Trophoblast cell (in vitro differentiated cells and primary cell): ENCODE measurements around the gene MPDU1.

Source experiments
- DNase-seq, 2 donors: peaks; one replicate each; pipeline ENCODE4 v3.0.0-alpha.2; 2016
- H2AFZ ChIP-seq: 2 replicates; pipeline ENCODE4 v1.6.1; 2013; ENCODE audit warnings: low read length, moderate library complexity, mild to moderate bottlenecking; ENCODE audit not compliant: insufficient read depth, poor library complexity
- H2AK5ac ChIP-seq: 2 replicates; pipeline ENCODE4 v1.6.1; 2013; ENCODE audit warnings: mild to moderate bottlenecking, low read length
- H2BK120ac ChIP-seq: 2 replicates; pipeline ENCODE4 v1.6.1; 2013; ENCODE audit warnings: low read length, mild to moderate bottlenecking, moderate library complexity; ENCODE audit not compliant: insufficient read depth, poor library complexity
- H2BK12ac ChIP-seq: 2 replicates; pipeline ENCODE4 v1.6.1; 2013; ENCODE audit warnings: mild to moderate bottlenecking, low read length, moderate library complexity
- H2BK5ac ChIP-seq: 2 replicates; pipeline ENCODE4 v1.6.1; 2013; ENCODE audit warnings: low read length, low read depth, moderate library complexity, mild to moderate bottlenecking; ENCODE audit not compliant: poor library complexity
- H3K14ac ChIP-seq: 2 replicates; pipeline ENCODE4 v1.6.1; 2013; ENCODE audit warnings: mild to moderate bottlenecking, low read length
- H3K18ac ChIP-seq: 2 replicates; pipeline ENCODE4 v1.6.1; 2013; ENCODE audit warnings: mild to moderate bottlenecking, low read length
- H3K23ac ChIP-seq: 2 replicates; pipeline ENCODE4 v1.6.1; 2013; ENCODE audit warnings: low read length
- H3K27ac ChIP-seq: 2 replicates; pipeline ENCODE4 v1.5.1; 2013; ENCODE audit warnings: low read depth, mild to moderate bottlenecking, inconsistent platforms, low read length, moderate library complexity
- H3K27me3 ChIP-seq: 2 replicates; pipeline ENCODE4 v1.6.1; 2013; ENCODE audit warnings: inconsistent platforms, mild to moderate bottlenecking, low read length, moderate library complexity; ENCODE audit not compliant: insufficient read depth
- H3K36me3 ChIP-seq, 2 experiments: 1 replicate in 1 of 2; 2 replicates in 1 of 2; pipeline ENCODE4 v1.6.1; 2013; ENCODE audit warnings: low read length in 2 of 2, mild to moderate bottlenecking in 2 of 2, moderate library complexity in 1 of 2; ENCODE audit not compliant: insufficient read depth in 2 of 2, control insufficient read depth in 1 of 2
- H3K4ac ChIP-seq: 2 replicates; pipeline ENCODE4 v1.6.1; 2013; ENCODE audit warnings: low read depth, mild to moderate bottlenecking, low read length, moderate library complexity
- H3K4me1 ChIP-seq, 2 experiments: 1 replicate in 1 of 2; 2 replicates in 1 of 2; pipeline ENCODE4 v1.6.1; 2013; ENCODE audit warnings: low read length in 2 of 2, mild to moderate bottlenecking in 2 of 2, moderate library complexity in 1 of 2; ENCODE audit not compliant: insufficient read depth in 2 of 2, control insufficient read depth in 1 of 2
- H3K4me2 ChIP-seq: 2 replicates; pipeline ENCODE4 v1.6.1; 2013; ENCODE audit warnings: inconsistent platforms, mild to moderate bottlenecking, low read length, moderate library complexity
- H3K4me3 ChIP-seq: 2 replicates; pipeline ENCODE4 v1.5.1; 2013; ENCODE audit warnings: mild to moderate bottlenecking, low read depth, low read length, inconsistent platforms
- H3K79me1 ChIP-seq: one replicate; pipeline ENCODE4 v1.6.1; 2013; ENCODE audit warnings: low read length
- H3K79me2 ChIP-seq: 2 replicates; pipeline ENCODE4 v1.6.1; 2013; ENCODE audit warnings: low read length, mild to moderate bottlenecking; ENCODE audit not compliant: control insufficient read depth, insufficient read depth, poor library complexity
- H3K9ac ChIP-seq: 2 replicates; pipeline ENCODE4 v1.6.1; 2013; ENCODE audit warnings: mild to moderate bottlenecking, low read length
- H3K9me3 ChIP-seq: 2 replicates; pipeline ENCODE4 v1.6.1; 2013; ENCODE audit warnings: low read depth, mild to moderate bottlenecking, control low read depth, inconsistent platforms, low read length; ENCODE audit not compliant: insufficient read depth
- H4K12ac ChIP-seq: 2 replicates; pipeline ENCODE4 v1.6.1; 2013; ENCODE audit warnings: low read depth, mild to moderate bottlenecking, low read length, moderate library complexity
- H4K8ac ChIP-seq: 2 replicates; pipeline ENCODE4 v1.6.1; 2013; ENCODE audit warnings: low read depth, mild to moderate bottlenecking, low read length, moderate library complexity
- H4K91ac ChIP-seq: one replicate; pipeline ENCODE4 v1.6.1; 2013; ENCODE audit warnings: low read depth, mild to moderate bottlenecking, low read length, moderate library complexity
- WGBS: extraction: QIAGEN DNeasy Blood & Tissue Kit; methylation state at CpG from one replicate; pipeline ENCODE4 v1.1.7; 2013; ENCODE audit warnings: missing lambda C conversion rate; ENCODE audit not compliant: insufficient read length, insufficient coverage; ENCODE audit errors: extremely low coverage; 5-methylcytosine and 5-hydroxymethylcytosine counted together

The MPDU1 gene

GRCh38 chr17:7556627-7557026, 27.0 kb upstream of the MPDU1 start:
- peaks cover 6% of the 10 kb centered on the region for H3K79me1 ChIP-seq
- no peak overlapping the region for H4K8ac ChIP-seq
- H3K4me1 ChIP-seq: peaks cover 4 to 7% of the 10 kb centered on the region in 2 experiments
- H2BK12ac ChIP-seq: no peak overlapping the region
- H2BK120ac ChIP-seq: no peak overlapping the region
- H3K4ac ChIP-seq: no peak overlapping the region
- WGBS: no CpG with 5 or more reads among the region's 12 CpGs
- peaks cover 3% of the 10 kb centered on the region for H3K79me2 ChIP-seq
- no peak for DNase-seq
- no peak overlapping the region for H4K91ac ChIP-seq
- H2AFZ ChIP-seq: no peak overlapping the region
- H3K14ac ChIP-seq: no peak overlapping the region
- no peak overlapping the region for H3K4me3 ChIP-seq
- H2AK5ac ChIP-seq: no peak overlapping the region
- no peak overlapping the region for H3K23ac ChIP-seq
- no peak overlapping the region for H2BK5ac ChIP-seq
- no peaks in the 10 kb centered on the region for H3K36me3 ChIP-seq
- H3K18ac ChIP-seq: no peak overlapping the region
- no peaks in the 10 kb centered on the region for H3K9me3 ChIP-seq
- no peaks in the 10 kb centered on the region for H3K27me3 ChIP-seq
- no peak overlapping the region for H3K9ac ChIP-seq
- no peak overlapping the region for H3K27ac ChIP-seq
- H3K4me2 ChIP-seq: no peak overlapping the region
- H4K12ac ChIP-seq: no peak overlapping the region

GRCh38 chr17:7557147-7557764, 26.4 kb upstream of the MPDU1 start:
- no peak overlapping the region for H3K4me2 ChIP-seq
- H3K9ac ChIP-seq: no peak overlapping the region
- H2AFZ ChIP-seq: no peak overlapping the region
- no peak overlapping the region for H2BK12ac ChIP-seq
- no peaks in the 10 kb centered on the region for H3K27me3 ChIP-seq
- no peak for DNase-seq
- H3K14ac ChIP-seq: no peak overlapping the region
- H3K23ac ChIP-seq: no peak overlapping the region
- H3K4me3 ChIP-seq: no peak overlapping the region
- no peak overlapping the region for H4K91ac ChIP-seq
- H3K79me2 ChIP-seq: peaks cover 8% of the 10 kb centered on the region
- WGBS: 100% methylated on average over 1 of the region's 19 CpGs
- no peak overlapping the region for H3K27ac ChIP-seq
- no peak overlapping the region for H2AK5ac ChIP-seq
- H3K9me3 ChIP-seq: no peaks in the 10 kb centered on the region
- H3K4ac ChIP-seq: no peak overlapping the region
- peaks cover 11% of the 10 kb centered on the region for H3K79me1 ChIP-seq
- no peak overlapping the region for H4K12ac ChIP-seq
- no peak overlapping the region for H2BK5ac ChIP-seq
- H2BK120ac ChIP-seq: no peak overlapping the region
- H3K36me3 ChIP-seq: no peaks in the 10 kb centered on the region
- no peak overlapping the region for H4K8ac ChIP-seq
- H3K4me1 ChIP-seq: peaks cover 4 to 7% of the 10 kb centered on the region in 2 experiments
- no peak overlapping the region for H3K18ac ChIP-seq

GRCh38 chr17:7557775-7558543, 25.7 kb upstream of the MPDU1 start:
- no CpG with 5 or more reads among the region's 21 CpGs for WGBS

GRCh38 chr17:7558544-7559319, 24.9 kb upstream of the MPDU1 start, which contains the start of gene TNFSF13:
TSS of gene TNFSF13 (plus strand) at chr17:7558750. CDS start at chr17:7559040, 290 bp downstream.
- Histone ChIP-seq H4K12ac (peak within 1 kb of the TSS; percentile 22), H4K8ac (peak within 1 kb of the TSS; percentile 70), H3K79me2 (peaks cover 11% of the 10 kb centered on the region), H2BK12ac (no peak within 1 kb of the TSS), H3K27ac (no peak within 1 kb of the TSS), H2AFZ (peak within 1 kb of the TSS; percentile 57), H2BK5ac (no peak within 1 kb of the TSS), H3K4ac (peak within 1 kb of the TSS; percentile 12), H3K23ac (no peak within 1 kb of the TSS), H3K27me3 (no peaks in the 10 kb centered on the region), H2BK120ac (no peak within 1 kb of the TSS), H3K4me2 (peak within 1 kb of the TSS; percentile 41), H3K14ac (peak within 1 kb of the TSS; percentile 20), H3K9me3 (no peaks in the 10 kb centered on the region), H3K4me3 (no peak within 1 kb of the TSS), H3K9ac (peak within 1 kb of the TSS; percentile 8), H3K4me1 (peaks cover 4 to 12% of the 10 kb centered on the region in 2 experiments), H3K79me1 (peaks cover 11% of the 10 kb centered on the region), H2AK5ac (peak within 1 kb of the TSS; percentile 48), H3K18ac (no peak within 1 kb of the TSS), H3K36me3 (peaks cover 4 to 8% of the 10 kb centered on the region in 2 experiments), H4K91ac (peak within 1 kb of the TSS; percentile 65)
- no CpG with 5 or more reads among the region's 16 CpGs for WGBS
- no peak for DNase-seq

More at GRCh38 chr17:7557775-7558543, 25.7 kb upstream of the MPDU1 start:
- H3K9ac ChIP-seq: peak overlapping the region; percentile 8
- no peak overlapping the region for H2BK5ac ChIP-seq
- H2BK12ac ChIP-seq: no peak overlapping the region
- peak overlapping the region; percentile 20 for H3K14ac ChIP-seq
- H3K36me3 ChIP-seq: peaks cover 0 to under 1% of the 10 kb centered on the region in 2 experiments
- H4K91ac ChIP-seq: peak overlapping the region; percentile 65
- peaks cover 11% of the 10 kb centered on the region for H3K79me2 ChIP-seq
- H2BK120ac ChIP-seq: no peak overlapping the region
- peak overlapping the region; percentile 22 for H4K12ac ChIP-seq
- no peak overlapping the region for H3K18ac ChIP-seq
- no peak for DNase-seq
- H3K4ac ChIP-seq: no peak overlapping the region
- no peak overlapping the region for H3K4me3 ChIP-seq
- peak overlapping the region; percentile 70 for H4K8ac ChIP-seq
- H2AFZ ChIP-seq: peak overlapping the region; percentile 57
- H3K27ac ChIP-seq: no peak overlapping the region
- peaks cover 4 to 12% of the 10 kb centered on the region in 2 experiments for H3K4me1 ChIP-seq
- H2AK5ac ChIP-seq: no peak overlapping the region
- peak overlapping the region; percentile 41 for H3K4me2 ChIP-seq
- no peak overlapping the region for H3K23ac ChIP-seq
- H3K27me3 ChIP-seq: no peaks in the 10 kb centered on the region
- H3K79me1 ChIP-seq: peaks cover 11% of the 10 kb centered on the region
- no peaks in the 10 kb centered on the region for H3K9me3 ChIP-seq
